NCI-H187 treated with DMSO at 0.1 percent for 48 hours (cell line): Measurements from ENCODE around the gene KCNT2.

Experiments
- DNase-seq: peaks from one replicate; lab custom pipeline; 2025; lab: John Stamatoyannopoulos, UW

The KCNT2 gene

DNA sequence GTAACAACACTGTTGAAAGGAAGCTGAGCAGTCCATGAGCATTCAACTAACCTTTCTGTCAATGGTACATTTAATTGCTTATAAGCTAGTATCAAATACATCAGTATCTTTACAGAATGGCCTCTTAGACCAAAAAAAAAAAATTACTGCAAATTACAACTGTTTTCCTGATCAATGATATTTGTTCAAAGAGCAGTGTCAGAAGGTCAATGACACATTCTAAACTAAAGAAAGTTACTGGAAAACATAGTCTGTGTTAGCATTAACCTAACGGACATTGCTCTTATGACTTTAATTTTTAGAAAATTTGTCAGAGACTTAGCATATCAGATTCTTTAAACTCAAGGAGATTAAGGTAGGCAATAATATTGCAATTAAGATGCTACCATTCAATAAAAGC lies 162.5 kb downstream of the KCNT2 start:
- DNase-seq, result no peak

DNA sequence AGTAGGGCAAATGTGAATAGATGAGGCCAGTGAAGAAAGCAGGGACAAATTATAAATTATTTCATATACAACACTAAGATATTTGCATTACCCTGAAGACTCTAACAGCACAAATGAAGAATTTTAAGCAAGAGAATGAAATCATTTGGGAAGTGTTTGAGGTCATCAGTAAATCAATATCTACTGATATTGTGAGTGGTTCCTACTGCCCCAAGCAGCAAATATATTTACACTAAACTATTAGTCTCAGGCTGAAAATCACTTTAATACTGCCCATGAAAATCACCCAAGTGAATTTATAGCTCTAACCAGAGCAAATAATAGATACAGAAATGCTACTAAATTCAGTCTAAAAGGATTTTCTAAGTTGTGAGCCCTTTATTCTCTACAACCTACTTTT lies 163.6 kb downstream of the KCNT2 start:
- no peak for DNase-seq

DNA sequence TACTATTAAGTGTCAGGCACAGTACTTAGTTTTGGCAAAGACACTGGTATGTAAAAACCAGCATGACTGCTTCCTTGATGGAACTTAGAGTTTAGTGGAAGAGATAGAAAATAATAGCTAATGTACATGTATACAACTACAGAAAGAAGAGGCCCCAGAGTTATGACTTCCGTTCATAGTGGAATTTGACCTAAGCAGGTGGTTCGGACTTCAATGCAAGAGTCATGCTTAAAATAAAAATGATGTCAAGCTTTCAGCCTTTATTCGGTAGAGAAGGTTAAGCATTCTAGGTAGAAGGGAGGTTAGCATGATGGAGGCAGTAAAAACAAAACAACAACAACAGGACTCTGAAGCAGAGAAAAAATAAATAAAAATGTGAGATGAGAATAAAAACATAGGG lies 165.9 kb downstream of the KCNT2 start:
- no peak for DNase-seq

DNA sequence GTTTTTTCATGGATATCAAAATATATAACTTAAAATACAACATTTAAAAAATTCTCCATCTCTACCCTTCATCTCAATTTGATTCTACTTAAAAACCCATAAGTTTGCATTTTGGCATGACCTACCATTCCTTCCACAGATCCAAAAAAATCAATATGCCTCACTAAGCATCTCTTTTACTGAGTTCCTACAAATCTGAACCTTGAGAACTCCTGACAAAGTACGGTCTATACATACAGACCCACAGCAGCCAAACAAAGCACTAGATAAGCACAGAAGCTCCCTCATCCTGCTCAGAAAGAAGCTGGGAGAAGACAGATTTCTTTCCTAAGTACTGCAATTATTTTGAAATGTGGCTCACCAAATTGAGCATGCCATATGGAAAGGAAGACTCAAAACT lies 167.5 kb downstream of the KCNT2 start:
- DNase-seq, result no peak

DNA sequence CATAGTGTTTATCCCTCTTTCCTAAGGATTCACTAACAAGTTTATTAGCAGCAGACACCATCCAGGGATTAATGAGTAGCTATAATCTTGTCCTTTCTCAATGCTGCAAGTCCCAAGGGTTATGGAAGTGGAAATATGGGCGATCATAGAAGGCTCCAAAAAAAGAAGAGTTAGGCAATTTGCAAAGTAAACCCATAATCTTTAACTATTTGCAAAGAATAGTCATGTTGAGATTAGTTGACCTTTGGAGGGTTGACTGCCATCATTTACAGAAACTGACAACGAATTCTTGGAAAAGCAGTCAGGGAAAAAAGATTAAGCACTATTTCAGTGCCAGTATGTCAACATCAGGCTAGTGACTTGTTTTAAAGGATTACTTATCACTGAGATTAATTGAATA lies 169.9 kb downstream of the KCNT2 start:
- DNase-seq, result no peak

DNA sequence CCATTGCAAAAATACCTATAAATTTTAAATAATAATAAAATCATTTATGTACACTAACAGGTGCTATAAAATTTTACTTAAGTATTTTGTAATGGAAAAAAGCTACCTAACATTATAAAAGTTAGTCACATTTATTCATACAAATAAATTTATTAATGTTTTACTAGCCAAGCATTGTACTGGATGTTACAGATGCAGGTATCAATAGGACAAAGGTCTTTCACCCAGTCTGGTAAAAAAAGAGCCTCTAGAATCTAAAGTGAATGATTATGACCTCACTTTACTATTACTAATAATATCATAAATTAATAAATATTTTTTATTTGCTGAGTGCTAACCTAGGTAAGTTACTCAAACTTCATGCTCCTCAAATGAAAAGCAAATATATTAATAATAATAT lies 170.6 kb downstream of the KCNT2 start:
- DNase-seq, result no peak

DNA sequence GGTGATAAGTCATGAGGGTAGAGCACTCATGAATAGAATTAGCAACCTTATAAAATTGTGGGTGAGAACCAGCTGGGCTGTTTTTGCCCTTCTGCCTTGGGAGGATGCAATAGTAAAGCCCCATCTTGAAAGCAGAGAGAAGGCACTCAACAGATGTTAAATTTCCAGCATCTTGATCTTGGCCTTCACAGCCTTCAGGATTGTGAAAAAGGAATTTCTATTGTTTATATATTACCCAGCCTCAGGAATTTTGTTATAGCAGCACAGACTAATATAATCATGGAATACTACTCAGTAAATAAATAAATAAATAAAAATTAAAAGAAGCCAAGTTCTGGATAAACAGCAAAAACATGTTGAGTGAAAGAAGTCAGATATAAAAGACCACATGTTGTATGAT lies 175.2 kb downstream of the KCNT2 start:
- no peak for DNase-seq

DNA sequence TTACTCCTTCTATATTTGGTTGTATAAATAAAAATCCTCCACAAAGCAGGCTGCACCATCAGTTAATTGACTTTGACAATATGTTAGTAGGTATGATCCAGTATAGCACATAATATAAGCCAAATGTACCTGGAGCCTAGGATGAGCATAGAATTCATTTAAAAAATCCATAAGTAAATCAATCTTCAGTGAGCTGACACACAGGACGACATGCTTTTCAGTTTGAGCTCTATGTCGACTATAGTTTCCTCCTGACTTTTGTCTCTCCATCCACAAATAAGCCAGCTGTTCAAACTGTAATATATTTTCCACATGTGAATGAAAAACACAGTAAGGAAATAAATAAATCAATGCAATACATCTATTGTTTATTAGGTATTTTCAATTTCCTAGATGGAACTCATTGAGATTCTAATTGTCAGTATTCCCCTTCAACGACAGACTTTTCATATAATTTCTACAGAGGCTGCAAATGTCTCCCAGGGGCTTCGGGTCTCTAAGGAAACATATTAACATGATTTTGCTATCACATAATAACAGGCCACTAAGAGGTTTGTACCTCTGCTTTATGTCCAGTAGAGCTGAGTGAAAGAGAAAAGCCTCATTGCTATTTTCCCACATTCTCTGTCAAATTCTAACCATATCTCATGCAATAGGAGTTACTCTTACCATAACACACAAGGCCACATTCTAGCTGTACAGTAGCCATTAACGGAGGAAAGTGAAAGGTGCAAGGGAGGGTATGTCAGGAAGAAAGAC lies 180.1 kb downstream of the KCNT2 start:
- DNase-seq, result no peak

DNA sequence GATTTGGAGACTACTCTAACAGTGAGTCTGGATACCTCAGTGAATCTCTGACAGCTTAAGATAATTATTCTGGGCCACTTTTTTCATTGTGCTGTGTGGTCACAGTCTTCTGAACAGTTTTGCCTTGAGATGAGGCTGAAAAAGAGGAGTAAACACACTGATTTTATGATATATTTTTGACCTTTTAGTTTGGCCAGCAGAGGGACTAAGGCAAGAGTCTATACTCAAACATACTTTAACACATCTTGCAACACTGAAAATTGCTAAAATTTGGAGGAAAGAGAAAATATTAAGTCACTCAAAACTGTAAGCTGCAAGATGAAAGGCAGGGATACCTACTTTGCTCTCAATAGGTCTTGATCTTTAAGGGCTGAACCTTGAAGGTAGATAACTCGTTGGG lies 182.7 kb downstream of the KCNT2 start:
- no peak for DNase-seq

DNA sequence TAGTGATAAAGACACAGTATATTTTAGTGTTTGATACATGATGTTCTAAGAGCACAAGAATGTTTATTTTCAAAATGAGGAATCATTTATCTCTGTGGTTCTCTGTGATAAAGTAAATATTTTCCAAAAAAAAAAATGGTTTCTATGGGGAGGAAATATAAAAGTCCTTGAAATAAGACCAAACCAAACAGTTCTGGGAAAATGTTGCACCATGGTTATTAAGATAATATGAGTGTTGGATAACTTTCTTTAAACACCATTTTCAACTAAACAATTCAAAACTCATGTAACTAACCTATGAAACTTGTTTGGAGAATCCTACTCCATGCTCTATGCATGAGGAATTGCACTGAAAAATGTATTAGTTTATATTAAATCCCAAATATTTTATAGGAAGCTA lies 184.6 kb downstream of the KCNT2 start:
- no peak for DNase-seq

DNA sequence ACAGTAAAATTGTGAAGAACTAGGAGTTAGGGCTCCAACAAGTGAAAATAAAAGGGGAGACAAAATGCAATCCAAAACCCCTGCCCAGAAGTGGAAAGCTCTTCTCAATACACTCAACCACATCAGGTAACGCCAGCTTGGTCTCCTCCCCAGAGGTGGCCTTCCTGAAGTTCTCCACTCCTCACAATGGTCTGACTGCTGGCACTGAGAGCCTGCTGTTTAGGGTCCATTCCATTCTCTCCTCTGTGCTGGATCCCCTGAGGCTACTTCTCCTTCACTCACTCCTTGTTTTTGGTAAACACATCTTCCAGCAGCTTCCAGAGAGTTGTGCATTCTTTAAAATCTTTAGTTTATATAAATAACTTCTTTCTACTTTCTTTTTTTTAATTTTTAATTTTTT lies 189.5 kb downstream of the KCNT2 start:
- no peak for DNase-seq

DNA sequence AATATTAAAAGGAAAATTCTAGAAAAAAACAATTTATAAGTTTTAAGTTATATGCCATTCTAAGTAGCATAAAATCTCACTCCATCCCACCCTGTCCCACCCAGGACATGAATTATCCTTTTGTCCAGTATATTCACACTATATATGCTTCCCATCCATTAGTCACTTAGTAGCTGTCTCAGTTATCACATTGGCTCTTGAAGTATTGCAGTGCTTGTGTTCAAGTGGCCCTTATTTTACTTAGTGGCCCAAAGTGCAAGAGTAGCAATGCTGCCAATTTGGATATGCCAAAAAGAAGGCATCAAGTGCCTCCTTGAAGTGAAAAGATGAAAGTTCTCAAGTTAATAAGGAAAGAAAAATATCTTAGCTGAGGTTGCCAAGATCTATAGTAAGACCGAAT lies 192.3 kb downstream of the KCNT2 start:
- DNase-seq, result no peak

DNA sequence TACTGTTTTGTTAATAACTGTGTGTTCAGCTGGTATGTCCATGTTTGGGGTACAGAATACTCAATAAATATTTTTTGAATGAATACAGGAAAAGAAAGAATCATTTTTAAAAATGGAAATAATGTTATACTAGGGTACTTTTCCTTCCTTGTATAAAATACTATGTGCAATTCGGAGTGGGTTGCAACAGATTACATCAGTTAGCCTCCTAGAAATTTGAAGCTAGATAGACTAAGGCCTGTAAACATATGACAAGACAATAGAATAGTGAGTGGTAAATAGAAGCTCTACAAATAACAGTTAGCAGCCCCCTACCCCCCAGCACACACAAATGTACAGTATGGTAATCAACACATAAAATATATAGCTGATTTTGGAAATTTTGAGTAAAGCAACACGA lies 195.9 kb downstream of the KCNT2 start:
- DNase-seq, result no peak

DNA sequence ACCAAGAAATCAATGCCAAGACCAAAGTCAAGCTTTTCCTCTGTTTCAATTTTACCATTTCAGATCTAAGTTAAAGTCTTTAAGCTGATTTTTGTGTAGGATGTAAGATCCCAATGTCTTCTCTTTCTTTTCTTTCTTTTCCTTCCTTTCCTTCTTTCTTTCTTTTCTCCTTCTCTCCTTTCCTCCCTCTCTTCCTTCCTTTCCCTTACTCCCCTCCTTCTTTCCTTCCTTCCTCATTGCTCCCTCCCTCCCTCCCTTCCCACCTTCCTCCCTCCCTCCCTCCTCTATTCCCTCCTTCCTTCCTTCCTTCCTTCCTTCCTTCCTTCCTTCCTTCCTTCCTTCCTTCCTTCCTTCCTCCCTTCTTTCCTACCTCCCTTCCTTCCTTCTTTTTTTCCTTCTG lies 197.5 kb downstream of the KCNT2 start:
- DNase-seq, result no peak

DNA sequence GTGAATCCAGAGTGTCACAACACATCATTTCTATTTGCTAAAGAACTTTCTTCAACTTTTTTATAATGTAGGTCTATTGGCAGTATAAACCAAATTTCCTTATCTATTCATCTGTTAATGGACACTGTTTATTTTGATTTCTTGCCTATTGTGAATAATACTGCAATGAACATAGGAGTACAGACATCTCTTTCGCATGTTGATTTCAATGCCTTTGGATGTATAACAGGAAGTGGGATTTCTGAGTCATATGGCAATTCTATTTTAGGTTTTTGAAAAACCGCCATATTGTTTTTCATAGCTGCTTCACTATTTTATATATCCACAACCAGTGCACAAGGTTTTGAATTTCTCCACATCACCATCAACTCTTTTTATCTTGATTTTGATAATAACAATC lies 198.7 kb downstream of the KCNT2 start:
- DNase-seq, result no peak

DNA sequence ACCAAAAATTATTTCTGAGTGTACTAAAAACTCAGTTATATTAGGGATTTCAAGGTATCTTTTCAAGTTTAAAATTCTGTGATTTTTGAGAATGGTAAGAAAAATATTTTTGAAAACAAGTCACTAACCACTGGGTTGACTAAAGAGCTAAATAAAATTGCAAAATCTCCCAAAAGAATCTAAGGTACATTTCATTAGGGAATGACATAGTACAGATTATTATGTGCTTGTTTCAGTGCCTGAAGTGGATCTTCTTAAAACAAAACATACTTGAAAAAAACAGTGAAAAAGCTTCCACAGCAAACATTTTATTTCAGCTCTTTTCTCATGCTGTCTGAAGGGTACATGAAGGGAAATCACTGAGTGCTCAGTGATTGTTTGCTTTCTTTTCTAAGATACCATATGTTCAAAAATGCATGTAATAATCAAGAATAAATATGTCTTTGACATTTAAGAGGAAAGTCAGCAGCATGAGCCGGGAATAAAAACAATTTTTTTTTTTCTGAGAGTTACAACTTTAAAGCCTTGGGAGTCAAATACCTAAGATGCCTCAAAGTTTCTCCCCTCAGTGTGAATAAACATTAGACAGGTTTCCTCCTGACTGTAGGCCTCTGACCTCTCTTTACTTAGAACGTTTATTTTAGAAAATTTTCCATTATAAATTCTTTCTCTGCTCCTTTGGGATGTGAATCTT lies 200.7 kb downstream of the KCNT2 start:
- no peak for DNase-seq

DNA sequence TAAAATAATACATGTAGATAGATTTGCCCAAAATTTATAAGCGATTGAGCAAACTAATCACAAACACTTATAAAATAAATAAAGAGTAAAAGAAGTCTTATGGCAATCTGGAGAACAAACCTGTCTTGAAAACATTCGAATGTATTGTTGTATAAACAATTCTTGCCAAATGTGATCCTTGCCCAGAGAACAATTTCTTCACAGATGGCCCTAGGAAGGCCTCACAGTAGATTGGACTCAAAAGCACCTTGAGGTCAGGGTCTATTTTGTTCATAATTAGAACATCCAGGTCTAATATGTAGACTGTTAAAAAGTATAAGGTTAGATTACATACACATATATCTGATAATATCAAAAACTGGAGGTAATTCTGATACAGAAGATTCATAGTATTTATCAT lies 202.4 kb downstream of the KCNT2 start:
- DNase-seq, result no peak

DNA sequence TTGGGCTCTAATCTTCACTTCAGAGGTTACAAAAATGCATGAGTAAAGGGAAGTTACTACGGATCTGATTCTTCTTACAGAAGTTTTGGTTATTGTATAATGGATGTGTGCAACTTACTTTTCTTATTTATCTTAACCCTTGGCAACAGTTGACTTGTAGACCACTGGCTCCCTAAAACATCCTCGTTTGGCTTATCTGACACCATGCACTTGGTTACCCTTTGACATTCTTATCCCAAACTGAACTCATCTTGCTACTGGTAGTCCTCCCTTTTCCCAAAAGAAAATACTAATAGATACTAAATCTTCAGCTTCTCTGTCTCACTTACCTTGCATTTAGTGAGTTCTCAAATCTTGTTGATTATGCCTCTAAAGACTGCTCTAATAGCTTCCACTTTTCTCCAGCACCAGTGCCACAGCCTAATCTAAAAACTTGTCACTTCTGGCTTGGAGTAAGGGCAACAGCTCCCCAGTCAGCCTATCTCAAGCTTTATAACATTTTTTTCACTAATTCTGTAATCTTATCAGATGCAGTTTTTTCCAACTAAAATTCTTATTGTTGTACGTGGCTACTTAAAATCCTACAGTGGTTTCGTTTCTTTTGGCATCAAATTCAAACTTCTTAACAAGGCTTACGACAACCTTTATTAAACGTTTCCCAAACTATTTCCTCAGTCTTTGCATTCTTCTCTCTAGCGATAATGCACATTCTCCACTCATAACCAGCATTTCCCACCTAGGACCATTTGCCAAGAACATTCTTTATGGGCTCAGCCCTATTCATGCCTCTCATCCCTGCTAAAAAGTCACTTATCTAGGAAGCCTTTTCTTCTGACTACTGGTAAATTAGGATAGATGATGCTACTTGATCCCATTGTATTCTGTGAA lies 204.2 kb downstream of the KCNT2 start:
- DNase-seq, result no peak

DNA sequence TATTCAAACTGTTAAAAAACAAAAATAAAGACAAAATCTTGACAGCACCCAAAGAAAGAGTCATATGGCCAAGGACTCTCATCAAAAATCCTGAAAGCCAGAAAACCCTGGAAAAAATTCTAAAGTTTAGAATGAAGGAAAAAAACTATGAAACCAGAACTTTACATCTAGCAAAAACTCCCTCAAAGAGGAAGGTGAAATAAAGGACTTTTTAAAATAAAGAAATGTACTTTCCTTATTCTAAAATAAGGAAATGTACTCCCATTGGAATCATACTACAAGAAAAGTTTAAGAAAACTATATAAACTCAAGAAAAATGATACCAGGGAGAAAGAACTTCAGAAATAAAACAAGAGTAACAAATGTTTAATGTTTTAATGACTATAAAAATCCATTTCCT lies 206.3 kb downstream of the KCNT2 start:
- no peak for DNase-seq

DNA sequence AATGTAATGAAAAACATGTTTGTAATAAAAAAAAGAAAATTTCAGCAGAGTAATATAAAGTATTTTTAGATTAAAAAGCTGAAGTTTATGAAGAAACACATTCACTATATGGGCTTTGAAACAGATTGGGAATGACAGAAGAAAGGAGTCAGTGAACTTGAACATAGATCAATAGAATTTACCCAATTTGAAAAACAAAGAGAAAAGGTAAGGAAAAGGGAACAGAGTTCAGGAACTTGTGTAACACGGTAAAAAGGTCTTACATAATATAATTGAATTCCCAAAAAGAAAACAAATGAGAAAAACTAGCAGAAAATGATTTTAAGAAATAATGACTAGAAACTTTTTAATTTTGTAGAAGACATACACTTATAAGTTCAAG lies 206.8 kb downstream of the KCNT2 start:
- DNase-seq, result no peak

DNA sequence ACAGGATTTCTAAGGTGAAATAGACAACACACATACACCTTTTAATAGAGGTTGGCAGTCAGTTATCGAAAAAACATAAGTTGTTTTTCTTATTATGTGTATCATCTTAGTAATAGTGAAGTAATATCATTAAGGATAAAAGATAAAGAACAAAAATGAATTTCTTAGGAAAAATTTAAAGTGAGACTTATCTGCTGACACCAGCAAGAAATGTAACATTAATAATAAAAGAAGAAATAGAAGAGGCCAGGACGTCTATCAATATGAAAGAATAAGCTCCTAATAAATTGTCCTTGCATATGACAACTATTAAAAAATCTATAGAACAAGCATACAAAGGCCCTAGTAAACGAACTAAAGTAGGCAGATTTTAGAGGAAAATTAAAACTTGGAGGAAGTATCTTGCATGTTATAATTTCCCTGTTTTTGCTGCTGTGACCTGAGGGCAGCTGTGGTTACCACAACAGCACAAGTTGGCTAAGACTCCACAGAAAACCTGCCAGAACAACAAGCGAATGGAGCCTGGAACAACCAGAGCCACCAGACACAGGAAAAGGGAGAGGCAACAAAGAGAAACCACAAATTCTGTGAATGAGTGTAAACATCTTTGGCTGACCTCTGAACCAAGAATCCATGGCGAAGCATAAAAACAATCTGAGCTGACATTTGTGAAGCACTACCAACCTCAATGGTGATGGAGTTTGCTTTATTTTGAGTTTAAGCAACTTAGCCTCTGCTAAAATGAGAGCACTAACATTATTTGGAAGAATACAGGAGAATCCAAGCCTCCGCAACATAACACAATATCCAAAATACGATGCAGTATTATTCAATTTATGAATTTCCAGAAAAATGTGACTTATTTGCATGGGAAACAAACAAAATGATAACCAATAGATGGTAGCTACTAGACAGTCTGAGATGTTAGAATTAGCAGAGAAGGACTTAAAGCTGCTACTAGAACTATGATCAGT lies 207.5 kb downstream of the KCNT2 start:
- DNase-seq, result no peak

DNA sequence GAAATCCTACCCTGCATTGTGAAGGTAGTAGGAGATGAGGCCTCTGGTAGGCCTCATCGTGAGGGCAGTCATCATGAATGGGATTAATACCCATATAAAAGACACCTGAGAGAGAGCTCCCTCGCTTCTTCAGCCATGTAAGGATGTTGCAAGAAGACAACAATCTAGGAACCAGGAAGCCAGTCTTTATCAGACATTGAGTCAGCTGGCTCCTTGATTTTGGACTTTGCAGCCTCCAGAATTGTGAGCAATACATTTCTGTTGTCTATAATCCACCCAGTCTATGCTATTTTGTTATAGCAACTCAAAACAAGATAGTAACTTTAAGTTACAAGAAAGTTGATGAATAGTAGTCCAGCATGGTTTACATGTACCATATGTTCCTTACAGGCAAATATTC lies 208.5 kb downstream of the KCNT2 start:
- DNase-seq, result no peak
